ENCODE measurements around the gene SLC43A2.

The SLC43A2 gene

DNA sequence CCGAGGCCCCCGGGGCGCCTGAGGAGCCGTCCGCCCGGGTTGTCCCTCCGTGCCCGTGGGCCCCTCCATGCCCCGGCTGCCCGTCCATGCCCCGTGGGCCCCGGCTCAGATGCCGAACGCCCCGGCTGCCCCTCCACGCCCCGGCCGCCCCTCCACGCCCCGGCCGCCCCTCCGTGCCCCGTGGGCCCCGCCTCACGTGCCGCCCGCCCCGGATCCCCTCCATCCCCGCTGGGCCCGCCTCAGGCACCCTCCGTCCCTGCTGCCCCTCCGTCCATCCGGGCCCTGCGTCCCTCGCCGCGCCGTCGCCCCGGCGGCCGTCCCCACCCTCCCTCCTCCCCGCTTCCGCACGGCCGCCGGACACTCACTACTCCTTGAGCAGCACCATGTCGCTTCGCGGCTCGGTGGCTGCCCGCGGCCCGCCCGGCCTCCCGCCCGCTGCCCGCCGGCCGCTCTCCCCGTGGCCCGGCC lies 66.4 kb downstream of the SLC43A2 start:
- no peak for DNase-seq (ENCODE audit: low spot score)

- no peak for DNase-seq (ENCODE audit: low spot score)
Observed at GRCh38 chr17:1561420-1562175, 67.0 kb downstream of the SLC43A2 start.

- no peak for DNase-seq (ENCODE audit: low spot score)
Observed at GRCh38 chr17:1560858-1561355, 67.7 kb downstream of the SLC43A2 start.

GRCh38 chr17:1560101-1560857 lies 68.4 kb downstream of the SLC43A2 start:
- DNase-seq (ENCODE audit: low spot score), result no peak

DNA sequence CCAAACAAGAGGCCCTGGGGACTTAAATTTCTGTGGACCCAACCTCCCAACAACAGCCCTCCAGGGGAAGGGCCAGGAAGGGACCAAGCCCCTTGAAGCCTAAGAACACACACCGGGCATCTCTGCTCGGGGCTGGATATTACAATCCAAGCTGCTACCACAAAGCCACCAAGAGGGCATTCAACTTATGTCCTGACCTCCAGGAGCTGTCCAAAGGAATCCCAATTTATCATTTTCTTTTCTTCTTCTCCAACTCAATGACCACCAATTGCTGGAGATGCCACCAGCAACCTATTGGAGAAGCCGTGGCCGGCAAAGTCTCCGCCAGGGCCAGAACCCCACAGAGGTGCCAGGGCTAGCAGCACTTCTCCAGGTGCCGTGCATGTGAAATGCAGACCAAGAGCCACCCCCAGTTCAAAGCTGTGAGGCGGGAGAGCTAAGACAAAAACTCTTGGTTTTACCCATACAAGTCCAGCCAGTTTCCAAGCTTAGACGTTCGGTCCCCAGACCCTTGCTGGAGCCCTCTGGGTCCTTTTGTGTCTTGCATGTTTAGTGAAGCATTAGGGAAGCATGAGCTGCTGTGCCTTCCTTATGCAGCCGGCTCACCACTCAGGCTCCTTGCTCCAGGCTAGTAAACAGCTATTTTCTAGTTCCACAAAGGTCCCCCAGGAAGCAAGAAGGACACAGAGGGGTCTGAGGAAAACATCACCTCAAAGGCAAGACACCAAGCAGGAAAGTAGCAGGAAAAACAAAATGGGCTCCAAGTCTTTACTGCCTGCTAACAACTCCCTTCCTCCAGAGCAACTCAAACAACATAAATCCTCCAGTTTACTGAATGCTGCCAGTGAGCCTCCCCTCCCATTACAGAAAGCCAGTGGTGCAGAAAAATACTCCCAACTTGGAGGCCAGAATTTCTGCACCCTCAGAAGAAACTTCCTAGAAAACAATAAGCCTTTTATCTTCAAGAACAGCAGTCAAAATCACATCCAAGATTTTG lies 69.3 kb downstream of the SLC43A2 start:
- no peak for DNase-seq (ENCODE audit: low spot score)

DNA sequence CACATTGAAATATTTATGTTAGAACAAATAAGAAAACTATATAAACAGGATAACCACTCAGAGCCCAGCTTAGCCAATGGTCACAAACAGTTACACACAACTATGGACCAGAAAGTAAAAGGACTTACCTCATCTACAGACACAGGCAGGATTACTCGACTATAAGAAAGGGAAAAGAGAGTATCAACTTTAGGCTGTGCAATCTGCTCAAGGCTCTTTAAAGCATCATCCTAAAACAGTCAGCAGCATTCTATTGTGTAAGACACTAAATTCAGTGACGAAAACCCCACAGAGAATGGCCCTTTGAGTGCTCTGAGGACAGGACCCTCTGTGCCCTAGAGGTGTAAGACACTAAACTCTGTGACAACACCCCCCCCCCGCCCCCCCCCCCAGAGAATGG lies 70.2 kb downstream of the SLC43A2 start:
- DNase-seq (ENCODE audit: low spot score), result no peak

DNA sequence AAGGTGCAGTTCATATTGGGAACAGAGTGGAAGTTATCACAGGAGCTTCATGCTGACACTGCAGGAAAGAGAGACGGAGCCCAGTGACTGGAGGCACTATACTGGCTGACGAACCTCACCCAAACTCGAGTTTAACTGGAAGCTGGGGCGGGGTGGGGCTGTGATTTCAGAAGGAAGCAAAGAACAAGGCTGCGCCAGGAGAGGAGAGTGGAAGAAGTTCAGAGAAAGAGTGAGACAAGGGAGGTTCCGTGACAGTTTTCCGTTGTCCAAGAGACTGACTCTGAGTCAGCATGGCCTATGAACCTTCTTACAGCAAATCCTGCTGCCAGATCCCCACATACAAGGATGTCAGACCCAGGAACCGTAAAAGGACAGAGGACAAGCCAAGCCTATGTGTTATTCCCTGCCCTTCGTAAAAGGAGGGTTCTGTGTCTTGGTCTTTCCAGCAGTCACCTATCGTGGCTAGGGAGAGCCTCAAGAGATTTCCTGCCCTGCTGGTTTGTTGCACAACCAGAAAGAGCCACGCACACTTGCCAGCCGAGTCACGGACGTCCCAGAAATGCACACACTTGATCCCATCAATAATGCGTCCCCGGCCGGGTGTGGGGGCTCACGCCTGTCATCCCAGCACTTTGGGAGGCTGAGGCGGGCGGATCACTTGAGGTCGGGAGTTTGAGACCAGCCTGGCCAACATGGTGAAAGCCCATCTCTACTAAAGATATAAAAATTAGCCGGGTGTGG lies 71.1 kb downstream of the SLC43A2 start:
- DNase-seq (ENCODE audit: low spot score), result no peak

DNA sequence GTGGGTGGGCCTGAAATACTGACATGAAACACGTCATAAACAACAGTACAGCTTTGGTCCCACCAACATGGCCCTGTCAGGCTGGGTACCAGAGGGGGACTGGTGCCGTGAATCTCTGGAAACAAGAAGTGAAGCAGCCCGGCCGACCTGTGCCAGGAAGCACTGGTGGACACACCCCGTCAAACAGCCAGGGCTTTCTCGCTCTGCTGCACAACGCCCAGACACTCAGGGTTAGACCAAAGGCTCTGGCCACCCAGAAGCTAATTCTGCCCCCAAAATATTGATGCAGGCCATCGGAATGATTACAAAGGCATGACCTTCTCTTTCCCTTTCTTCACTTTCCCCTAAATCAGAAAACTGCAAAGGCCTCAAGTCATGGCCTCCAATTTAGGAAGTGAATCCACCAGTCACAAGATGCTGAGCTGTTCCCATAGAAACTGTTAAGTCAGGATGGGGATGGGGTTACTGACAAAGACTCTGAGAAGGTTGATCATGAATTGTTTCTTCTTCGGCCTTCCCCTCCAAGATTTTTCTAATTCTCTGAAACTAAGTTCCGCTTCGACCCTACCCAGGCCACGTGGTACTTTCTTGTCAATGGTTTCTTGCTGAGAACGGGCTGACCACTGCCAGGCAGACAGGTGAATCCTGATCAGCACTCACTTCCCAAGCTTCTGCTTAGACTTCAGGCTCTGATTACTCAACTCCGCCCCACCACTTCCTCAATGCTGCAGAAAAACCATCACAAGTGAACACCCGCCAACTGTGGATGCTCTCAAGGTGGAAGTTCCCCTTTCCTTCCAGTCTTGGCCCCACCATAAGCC lies 72.8 kb downstream of the SLC43A2 start:
- no peak for DNase-seq (ENCODE audit: low spot score)

DNA sequence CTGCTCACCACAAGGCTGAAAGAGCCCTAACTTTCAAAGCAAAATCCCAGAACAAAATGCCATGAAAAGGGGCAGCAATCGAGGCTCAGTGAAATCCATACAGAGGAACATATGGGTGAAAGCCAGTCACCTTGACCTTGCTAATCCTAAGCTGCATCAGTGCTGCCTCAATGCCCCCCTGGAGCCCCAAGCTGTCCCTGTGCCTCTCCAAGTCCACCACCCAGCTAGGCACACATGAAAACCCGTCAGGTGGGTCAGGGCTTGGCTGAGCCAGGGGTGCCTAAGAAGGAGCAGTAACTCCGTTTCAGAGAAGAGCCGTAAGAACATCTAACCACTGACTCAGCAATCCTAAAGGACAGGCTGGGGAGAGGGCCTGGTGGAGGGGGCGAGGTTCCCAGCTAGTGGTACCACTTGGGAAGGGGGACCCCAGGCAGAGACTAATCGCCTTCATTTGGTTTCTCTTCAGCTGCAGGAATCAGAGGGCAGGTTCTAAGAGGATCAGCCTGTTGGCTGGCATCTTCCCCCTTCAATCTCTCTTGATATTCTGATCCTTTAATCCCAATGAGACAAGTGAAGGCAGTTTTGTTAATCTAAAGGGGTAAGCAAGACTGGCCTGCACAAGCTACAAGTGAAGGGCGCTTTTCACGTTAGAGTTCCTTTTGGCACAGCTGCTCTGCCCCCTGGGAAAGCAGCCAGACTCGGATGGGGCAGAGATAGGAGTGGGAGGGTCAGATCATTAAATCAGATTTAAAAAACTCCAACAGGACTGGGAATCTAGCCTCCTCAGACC lies 73.7 kb downstream of the SLC43A2 start:
- DNase-seq (ENCODE audit: low spot score), result no peak

- DNase-seq (ENCODE audit: low spot score), result no peak
Observed at GRCh38 chr17:1553354-1554266, 75.0 kb downstream of the SLC43A2 start.

GRCh38 chr17:1552932-1553331 lies 75.7 kb downstream of the SLC43A2 start:
- DNase-seq (ENCODE audit: low spot score), result no peak

GRCh38 chr17:1551741-1552140 lies 76.9 kb downstream of the SLC43A2 start:
- DNase-seq (ENCODE audit: low spot score), result no peak

DNA sequence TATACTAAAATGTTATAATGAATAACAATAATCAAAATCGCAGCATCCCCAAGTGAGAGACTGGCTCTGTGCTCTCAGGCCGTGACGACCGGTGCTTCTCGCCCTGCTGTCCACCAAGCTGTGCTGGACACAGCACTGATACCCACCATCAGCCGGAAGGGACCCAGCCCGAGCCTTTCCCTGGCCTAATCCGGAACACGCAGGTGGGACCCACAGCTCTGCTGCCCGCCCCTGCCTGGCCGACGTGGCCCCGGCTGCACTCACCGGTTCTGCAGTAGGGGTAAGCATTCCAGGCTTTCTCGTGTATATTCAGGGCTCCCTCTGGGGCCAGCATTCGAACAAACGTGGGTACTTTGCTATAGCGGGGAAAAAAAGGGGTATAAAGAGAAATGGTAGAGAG lies 80.6 kb downstream of the SLC43A2 start:
- DNase-seq (ENCODE audit: low spot score), result no peak

DNA sequence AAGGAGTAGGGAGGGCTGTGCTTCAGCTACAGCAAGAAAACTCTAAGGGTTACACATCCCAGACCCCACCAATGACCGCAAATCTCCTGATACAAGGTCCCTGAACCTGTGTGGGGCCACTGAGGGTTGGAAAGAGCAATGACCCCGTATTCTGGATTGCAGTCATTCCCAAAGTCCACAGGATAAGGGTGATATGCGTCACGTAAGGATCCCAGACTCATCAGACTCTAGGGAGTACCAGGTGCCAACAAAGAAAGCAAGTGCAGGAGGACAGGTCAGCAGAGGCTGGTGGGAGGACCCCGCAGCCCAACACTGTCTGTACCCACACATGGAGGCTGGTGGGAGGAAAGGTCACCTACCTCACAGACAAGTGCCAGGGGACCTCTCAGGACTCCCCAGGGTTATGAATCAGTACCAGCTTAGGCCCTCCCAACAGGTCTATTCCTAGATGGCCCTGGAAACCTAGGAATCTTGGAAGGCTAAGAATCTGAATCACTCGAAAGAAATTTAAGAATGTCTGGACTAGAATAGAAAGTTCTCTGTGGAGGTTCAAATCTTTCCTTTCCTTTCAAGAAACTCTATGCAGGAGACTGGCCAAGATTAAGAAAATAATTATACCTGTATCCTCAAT lies 82.2 kb downstream of the SLC43A2 start:
- no peak for DNase-seq (ENCODE audit: low spot score)

DNA sequence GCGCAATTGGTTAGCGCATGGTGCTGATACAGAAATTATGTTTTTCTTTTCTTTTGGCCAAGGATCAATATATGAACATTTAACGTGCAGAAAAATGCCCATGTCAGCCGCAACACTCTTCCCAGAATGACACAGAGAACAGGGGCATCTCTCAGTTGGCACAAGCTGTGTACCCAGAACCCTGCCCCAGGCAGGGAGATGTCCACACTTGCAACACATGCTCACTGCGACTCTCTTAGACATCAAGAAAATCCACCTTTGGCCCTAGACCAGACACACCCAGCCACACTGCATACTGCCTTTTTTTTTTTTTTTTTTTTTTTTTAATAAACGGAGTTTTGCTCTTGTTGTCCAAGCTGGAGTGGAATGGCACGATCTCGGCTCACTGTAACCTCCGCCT lies 83.0 kb downstream of the SLC43A2 start:
- DNase-seq (ENCODE audit: low spot score), result no peak

DNA sequence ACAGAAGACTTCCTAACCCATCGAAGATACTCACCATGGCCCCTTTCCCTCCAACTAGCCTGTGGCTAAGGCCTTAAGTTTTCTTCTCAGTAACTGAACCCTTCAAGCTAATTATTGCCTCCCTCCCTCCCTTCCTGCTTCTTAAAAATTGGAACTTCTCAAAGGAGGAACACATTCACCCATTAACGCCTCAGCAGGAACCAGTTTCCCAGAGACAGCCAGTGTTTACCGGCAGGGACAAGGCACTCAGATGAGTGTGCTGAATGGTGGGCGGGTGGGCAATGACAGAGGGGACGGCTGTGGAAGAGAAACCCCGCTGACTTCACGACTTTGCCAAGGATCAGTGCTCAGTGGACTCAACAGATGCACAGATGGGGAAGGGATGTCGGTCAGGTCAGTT lies 86.3 kb downstream of the SLC43A2 start:
- no peak for DNase-seq (ENCODE audit: low spot score)

DNA sequence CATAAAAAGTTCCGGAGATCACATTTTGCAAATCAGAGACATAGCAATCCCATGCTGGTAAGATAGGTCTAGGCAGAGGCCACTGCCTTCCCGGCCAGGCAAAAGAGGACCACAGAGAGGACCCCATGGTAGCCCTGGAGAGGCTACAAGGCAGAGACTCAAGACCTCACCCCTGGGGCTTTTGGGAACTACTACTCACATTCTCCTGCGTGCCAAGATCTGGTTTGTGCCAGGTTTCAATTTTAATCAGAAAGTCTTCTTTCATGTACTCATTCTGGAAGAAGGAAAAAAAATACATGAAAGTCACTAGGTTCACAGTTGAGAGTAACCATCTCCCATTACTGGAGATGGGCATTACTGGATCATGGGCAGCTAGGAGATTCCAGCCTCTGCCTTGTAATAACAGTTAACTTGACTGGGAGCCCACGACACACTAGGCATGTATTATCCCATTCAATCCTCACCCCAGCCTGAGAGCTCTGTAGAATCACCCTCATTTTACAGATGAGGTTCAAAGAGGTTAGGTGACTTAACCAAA lies 87.2 kb downstream of the SLC43A2 start:
- DNase-seq (ENCODE audit: low spot score), result no peak

Measured in SK-N-DZ (cell line).